ENCODE data around the gene HS2ST1. TPM values are rescaled to one million over a fixed set of nuclear protein-coding genes. Genes with fewer than 3 reads are reported as not detected.
"Not testable (repeated sequence)": the region's sequence is repeated elsewhere in the genome, so short reads cannot be mapped to it uniquely, and the experiment has no call there.

The HS2ST1 gene
- total and polyA plus RNA-seq, 2 donors (not counting 3 experiments of a cell fraction or from before 2014, with no cell fraction given) = 5.5 to 31.2 TPM

DNA sequence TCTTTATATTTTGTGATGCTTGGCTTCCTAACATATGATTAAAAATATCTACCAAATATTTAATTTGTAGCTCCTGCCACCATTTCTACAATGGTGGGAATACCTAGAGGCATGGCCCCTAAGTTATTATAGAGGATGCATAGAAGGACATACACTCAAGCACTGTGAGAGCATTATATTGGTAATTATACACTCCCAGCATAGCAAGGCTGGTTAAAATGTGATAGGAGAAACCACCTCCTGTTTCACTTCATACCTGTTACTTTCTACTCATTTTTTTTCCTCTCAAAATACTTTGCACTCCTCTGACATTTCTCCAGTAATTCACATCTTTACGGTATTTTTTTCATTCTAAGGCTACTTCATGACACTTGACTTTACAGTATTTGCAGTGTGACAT is 92.9 kb downstream of the HS2ST1 start:
- H3K9me3 ChIP-seq (replicated peaks; ENCODE audit: control insufficient read depth, insufficient read depth, low read length) = no peaks in the 10 kb centered on the region
- BruUV-seq (replicated peaks) = no TSS peak
- no peaks in the 10 kb centered on the region for H3K9me1 ChIP-seq (replicated peaks; ENCODE audit: control insufficient read depth, extremely low read depth, insufficient read depth, low read length)
- no peaks in the 10 kb centered on the region for H3K79me2 ChIP-seq (ENCODE audit: control insufficient read depth, insufficient read depth, low read length)
- H4K20me1 ChIP-seq (replicated peaks; ENCODE audit: control insufficient read depth, extremely low read depth, insufficient read depth, low read length) = no peaks in the 10 kb centered on the region
- TF ChIP-seq JUN (IDR thresholded peaks at IDR 0.05; ENCODE audit: borderline replicate concordance, insufficient read depth, insufficient read length, low read depth) = no peak
- TF ChIP-seq POLR2A (IDR thresholded peaks at IDR 0.05; ENCODE audit: low read depth, low read length) = no peak
- TF ChIP-seq, protein P1, sequence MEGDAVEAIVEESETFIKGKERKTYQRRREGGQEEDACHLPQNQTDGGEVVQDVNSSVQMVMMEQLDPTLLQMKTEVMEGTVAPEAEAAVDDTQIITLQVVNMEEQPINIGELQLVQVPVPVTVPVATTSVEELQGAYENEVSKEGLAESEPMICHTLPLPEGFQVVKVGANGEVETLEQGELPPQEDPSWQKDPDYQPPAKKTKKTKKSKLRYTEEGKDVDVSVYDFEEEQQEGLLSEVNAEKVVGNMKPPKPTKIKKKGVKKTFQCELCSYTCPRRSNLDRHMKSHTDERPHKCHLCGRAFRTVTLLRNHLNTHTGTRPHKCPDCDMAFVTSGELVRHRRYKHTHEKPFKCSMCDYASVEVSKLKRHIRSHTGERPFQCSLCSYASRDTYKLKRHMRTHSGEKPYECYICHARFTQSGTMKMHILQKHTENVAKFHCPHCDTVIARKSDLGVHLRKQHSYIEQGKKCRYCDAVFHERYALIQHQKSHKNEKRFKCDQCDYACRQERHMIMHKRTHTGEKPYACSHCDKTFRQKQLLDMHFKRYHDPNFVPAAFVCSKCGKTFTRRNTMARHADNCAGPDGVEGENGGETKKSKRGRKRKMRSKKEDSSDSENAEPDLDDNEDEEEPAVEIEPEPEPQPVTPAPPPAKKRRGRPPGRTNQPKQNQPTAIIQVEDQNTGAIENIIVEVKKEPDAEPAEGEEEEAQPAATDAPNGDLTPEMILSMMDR (IDR thresholded peaks at IDR 0.05; ENCODE audit: extremely low read depth in 1 of 2, insufficient read depth in 1 of 2, low read depth in 1 of 2, low read length in 2 of 2) = no peak
- no peak for TF ChIP-seq GATA2 (IDR thresholded peaks at IDR 0.05; ENCODE audit: insufficient read depth, insufficient read length, low read depth, low read length)
- TF ChIP-seq, protein P2, sequence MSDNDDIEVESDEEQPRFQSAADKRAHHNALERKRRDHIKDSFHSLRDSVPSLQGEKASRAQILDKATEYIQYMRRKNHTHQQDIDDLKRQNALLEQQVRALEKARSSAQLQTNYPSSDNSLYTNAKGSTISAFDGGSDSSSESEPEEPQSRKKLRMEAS (IDR thresholded peaks at IDR 0.05; ENCODE audit: insufficient read depth, insufficient read length) = no peak
- TF ChIP-seq MYC (IDR thresholded peaks at IDR 0.05; ENCODE audit: low read depth, low read length) = no peak
- TF ChIP-seq FOS (IDR thresholded peaks at IDR 0.05; ENCODE audit: borderline replicate concordance, insufficient read depth, low read length) = no peak
- no peak for TF ChIP-seq POLR2AphosphoS5 (IDR thresholded peaks at IDR 0.05; ENCODE audit: insufficient read depth, low read depth, low read length)
- no peak for TF ChIP-seq EZH2 (IDR thresholded peaks at IDR 0.05; ENCODE audit: borderline replicate concordance, low read depth, low read length, severe bottlenecking)
- FAIRE-seq (no peak), DNase-seq (ENCODE audit: low read depth, low spot score) (no peak)
- H3K4me3 ChIP-seq (replicated peaks in 1 of 3; ENCODE audit: insufficient read depth in 1 of 3, low read depth in 1 of 3, low read length in 3 of 3) = no peak overlapping the region
- ChIA-PET CTCF (no interaction called here), POLR2A (no interaction called here)
- no peaks in the 10 kb centered on the region for H3K27me3 ChIP-seq (ENCODE audit: control insufficient read depth in 2 of 2, insufficient read depth in 2 of 2, low read length in 2 of 2)
- no peaks in the 10 kb centered on the region for H3K4me1 ChIP-seq (ENCODE audit: control insufficient read depth, extremely low read depth, insufficient read depth, low read length)
- intact Hi-C loops (cut with micrococcal nuclease) = no loop called here
- no peak overlapping the region for H3K4me2 ChIP-seq (ENCODE audit: insufficient read depth, low read length)
- no peak overlapping the region for H3K9ac ChIP-seq (replicated peaks; ENCODE audit: extremely low read depth, insufficient read depth, low read length)
- no peak overlapping the region for H2AFZ ChIP-seq (ENCODE audit: low read depth, low read length)
- dilution Hi-C loops (cut with MboI; ENCODE audit: extremely low pct_ligation_motif_present, low sequenced_read_pairs) = no loop called here
- no peak overlapping the region for H3K27ac ChIP-seq (ENCODE audit: insufficient read depth, low read depth, low read length)
- no peaks in the 10 kb centered on the region for H3K36me3 ChIP-seq (ENCODE audit: control insufficient read depth in 2 of 2, extremely low read depth in 1 of 2, insufficient read depth in 2 of 2, low read length in 2 of 2)

DNA sequence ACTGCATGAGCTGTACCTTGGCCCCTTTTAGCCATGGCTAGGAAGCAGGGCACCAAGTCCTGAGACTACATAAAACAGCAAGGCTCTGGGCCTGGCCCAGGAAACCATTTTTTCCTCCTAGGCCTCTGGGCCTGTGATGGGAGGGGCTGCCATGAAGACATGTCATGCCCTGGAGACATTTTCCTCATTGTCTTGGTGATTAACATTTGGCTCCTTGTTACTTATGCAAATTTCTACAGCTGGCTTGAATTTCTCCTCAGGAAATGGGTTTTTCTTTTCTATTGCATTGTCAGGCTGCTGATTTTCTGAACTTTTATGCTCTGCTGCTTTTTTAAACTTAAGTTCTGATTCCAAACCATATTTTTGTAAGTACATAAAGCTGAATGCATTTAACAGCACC is 99.0 kb downstream of the HS2ST1 start:
- H3K27ac ChIP-seq (ENCODE audit: insufficient read depth, low read depth, low read length); H2AFZ ChIP-seq (ENCODE audit: low read depth, low read length); H3K4me2 ChIP-seq (ENCODE audit: insufficient read depth, low read length); H3K9ac ChIP-seq (replicated peaks; ENCODE audit: extremely low read depth, insufficient read depth, low read length); H3K27me3 ChIP-seq (ENCODE audit: control insufficient read depth in 2 of 2, insufficient read depth in 2 of 2, low read length in 2 of 2); H3K4me1 ChIP-seq (ENCODE audit: control insufficient read depth, extremely low read depth, insufficient read depth, low read length); dilution Hi-C loops (cut with MboI; ENCODE audit: extremely low pct_ligation_motif_present, low sequenced_read_pairs); H3K79me2 ChIP-seq (ENCODE audit: control insufficient read depth, insufficient read depth, low read length); FAIRE-seq; BruUV-seq (replicated peaks); H3K9me3 ChIP-seq (replicated peaks; ENCODE audit: control insufficient read depth, insufficient read depth, low read length); intact Hi-C loops (cut with micrococcal nuclease); DNase-seq (ENCODE audit: low read depth, low spot score); H3K36me3 ChIP-seq (ENCODE audit: control insufficient read depth in 2 of 2, extremely low read depth in 1 of 2, insufficient read depth in 2 of 2, low read length in 2 of 2); POLR2A ChIA-PET; H3K9me1 ChIP-seq (replicated peaks; ENCODE audit: control insufficient read depth, extremely low read depth, insufficient read depth, low read length); H4K20me1 ChIP-seq (replicated peaks; ENCODE audit: control insufficient read depth, extremely low read depth, insufficient read depth, low read length); H3K4me3 ChIP-seq (replicated peaks in 1 of 3; ENCODE audit: insufficient read depth in 1 of 3, low read depth in 1 of 3, low read length in 3 of 3); CTCF ChIA-PET: not testable (repeated sequence)
